Testis (tissue), 2 donors: Measurements from ENCODE around the gene IKZF5.

ENCODE experiments used
- CTCF ChIP-seq, 3 experiments: fragments of 450-650 bp in 2 of 3; fragments of 200-600 bp in 1 of 3; sonication (generic) in 1 of 3; IDR thresholded peaks; one replicate each; pipeline ENCODE4 v1.5.1; 2016 to 2019; ENCODE audit warnings: antibody characterized with exemption in 3 of 3, mild to moderate bottlenecking in 2 of 3, moderate library complexity in 1 of 3
- POLR2A ChIP-seq: fragments of 450-650 bp; IDR thresholded peaks from one replicate; pipeline ENCODE4 v1.6.1; 2017; ENCODE audit warnings: antibody characterized with exemption, mild to moderate bottlenecking, moderate library complexity

- TF ChIP-seq CTCF (IDR thresholded peaks at IDR 0.05) (no peak), POLR2A (no peak)
Observed at GRCh38 chr10:122974023-122974422, 34.6 kb downstream of the IKZF5 start.
